NCI-H2227 treated with DMSO at 0.1 percent for 48 hours (cell line): Measurements from ENCODE around the gene NXPE3.
"Not testable (repeated sequence)": the region's sequence is repeated elsewhere in the genome, so short reads cannot be mapped to it uniquely, and the experiment has no call there.

ENCODE experiments used
- DNase-seq: peaks from one replicate; lab custom pipeline; 2025; lab: John Stamatoyannopoulos, UW

NXPE3 gene

GRCh38 chr3:101779047-101779821, at the start of gene NXPE3:
TSS of gene NXPE3 (plus strand) at chr3:101779211. CDS start at chr3:101785597, 6,386 bp downstream.
- peak; percentile 75 for DNase-seq

- no peak for DNase-seq
These were observed 49.4 kb upstream of the NXPE3 start for GRCh38 chr3:101729586-101729985.

- no peak for DNase-seq
These were observed 48.2 kb upstream of the NXPE3 start for GRCh38 chr3:101730839-101731238.

- DNase-seq, result no peak
These were observed 46.8 kb upstream of the NXPE3 start for GRCh38 chr3:101732240-101732641.

GRCh38 chr3:101735833-101736232, 43.2 kb upstream of the NXPE3 start:
- DNase-seq, result no peak

GRCh38 chr3:101741914-101742313, 37.1 kb upstream of the NXPE3 start:
- not testable (repeated sequence) for DNase-seq

GRCh38 chr3:101744811-101745210, 34.2 kb upstream of the NXPE3 start:
- DNase-seq, result no peak

- not testable (repeated sequence) for DNase-seq
These were observed 33.1 kb upstream of the NXPE3 start for GRCh38 chr3:101745934-101746333.

GRCh38 chr3:101753386-101754113, 25.5 kb upstream of the NXPE3 start:
- DNase-seq, result not testable (repeated sequence)

GRCh38 chr3:101758224-101758623, 20.8 kb upstream of the NXPE3 start:
- no peak for DNase-seq

- no peak for DNase-seq
These were observed 16.9 kb upstream of the NXPE3 start for GRCh38 chr3:101762041-101762646.

GRCh38 chr3:101777745-101778281, 1.2 kb upstream of the NXPE3 start:
- DNase-seq, result not testable (repeated sequence)

- DNase-seq, result no peak
These were observed 495 bp upstream of the NXPE3 start for GRCh38 chr3:101778385-101779046.

GRCh38 chr3:101779822-101780381, 891 bp downstream of the NXPE3 start:
- no peak for DNase-seq

GRCh38 chr3:101780661-101781060, 1.6 kb downstream of the NXPE3 start:
- peak; percentile 2 for DNase-seq

GRCh38 chr3:101781166-101781565, 2.2 kb downstream of the NXPE3 start:
- DNase-seq, result no peak

- no peak for DNase-seq
These were observed 6.0 kb downstream of the NXPE3 start for GRCh38 chr3:101784855-101785613.

GRCh38 chr3:101791778-101792177, 12.8 kb downstream of the NXPE3 start:
- no peak for DNase-seq

GRCh38 chr3:101796077-101796680, 17.2 kb downstream of the NXPE3 start:
- no peak for DNase-seq

GRCh38 chr3:101801174-101801573, 22.2 kb downstream of the NXPE3 start:
- DNase-seq, result no peak

- DNase-seq, result no peak
These were observed 23.2 kb downstream of the NXPE3 start for GRCh38 chr3:101802179-101802578.
